GM23338 (cell line): ENCODE data around the gene RABGAP1L. TPM values are rescaled to one million over a fixed set of nuclear protein-coding genes. Genes with fewer than 3 reads are reported as not detected.

Experiments used
- ATAC-seq: fragments of 200-7000 bp; cut with Tn5 transposase; 3 replicates; pipeline ENCODE4 v1.9.1; 2020
- DNase-seq: peaks from one replicate; pipeline ENCODE4 v3.0.0-alpha.2; 2015; ENCODE audit warnings: low spot score
- H2AFZ ChIP-seq: fragments of 200-600 bp; sonication (generic); 2 replicates; pipeline ENCODE4 v1.8.0; 2016; ENCODE audit warnings: antibody characterized with exemption, mild to moderate bottlenecking, moderate library complexity
- H3F3A ChIP-seq: fragments of 200-600 bp; sonication (generic); replicated peaks from 2 replicates; pipeline ENCODE4 v1.8.0; 2017; ENCODE audit warnings: antibody characterized with exemption, mixed run types, low read depth
- H3K27ac ChIP-seq: fragments of 200-600 bp; sonication (generic); 2 replicates; pipeline ENCODE4 v1.6.1; 2016; ENCODE audit warnings: low read depth
- H3K27me3 ChIP-seq: fragments of 200-600 bp; sonication (generic); 2 replicates; pipeline ENCODE4 v1.8.0; 2016; ENCODE audit warnings: mild to moderate bottlenecking, mixed run types, moderate library complexity; ENCODE audit not compliant: insufficient read depth
- H3K36me3 ChIP-seq: fragments of 200-600 bp; sonication (generic); 2 replicates; pipeline ENCODE4 v1.8.0; 2016; ENCODE audit warnings: mild to moderate bottlenecking; ENCODE audit not compliant: insufficient read depth
- H3K4me1 ChIP-seq: fragments of 200-600 bp; sonication (generic); 2 replicates; pipeline ENCODE4 v1.8.0; 2016; ENCODE audit warnings: mild to moderate bottlenecking, moderate library complexity; ENCODE audit not compliant: insufficient read depth
- H3K4me2 ChIP-seq: fragments of 200-600 bp; sonication (generic); 2 replicates; pipeline ENCODE4 v1.7.1; 2017; ENCODE audit warnings: mixed run types
- H3K4me3 ChIP-seq: fragments of 200-600 bp; sonication (generic); 2 replicates; pipeline ENCODE4 v1.6.1; 2016; ENCODE audit warnings: mixed run types
- H3K79me2 ChIP-seq: fragments of 200-600 bp; sonication (generic); replicated peaks from 2 replicates; pipeline ENCODE4 v1.8.0; 2017; ENCODE audit warnings: mild to moderate bottlenecking; ENCODE audit not compliant: insufficient read depth
- H3K9me2 ChIP-seq: fragments of 200-600 bp; sonication (generic); 2 replicates; pipeline ENCODE4 v1.8.0; 2017; ENCODE audit not compliant: insufficient read depth
- H4K20me1 ChIP-seq: fragments of 200-600 bp; sonication (generic); replicated peaks from 2 replicates; pipeline ENCODE4 v1.8.0; 2017; ENCODE audit warnings: mild to moderate bottlenecking; ENCODE audit not compliant: insufficient read depth
- H3K27ac Mint-ChIP-seq: 2 replicates; pipeline ENCODE4 v1.8.0; 2020; ENCODE audit warnings: inconsistent platforms, mild to moderate bottlenecking, moderate library complexity, mixed read lengths
- H3K27me3 Mint-ChIP-seq: 3 replicates; pipeline ENCODE4 v1.8.0; 2022; ENCODE audit warnings: low read depth, mild to moderate bottlenecking, moderate library complexity, mixed read lengths, inconsistent platforms; ENCODE audit not compliant: insufficient read depth, poor library complexity
- H3K36me3 Mint-ChIP-seq: 3 replicates; pipeline ENCODE4 v1.8.0; 2021; ENCODE audit warnings: low read depth, mild to moderate bottlenecking, inconsistent platforms, moderate library complexity, mixed read lengths
- H3K4me1 Mint-ChIP-seq: 3 replicates; pipeline ENCODE4 v1.8.0; 2020; ENCODE audit warnings: mild to moderate bottlenecking, inconsistent platforms, mixed read lengths
- H3K4me3 Mint-ChIP-seq: 3 replicates; pipeline ENCODE4 v1.8.0; 2021; ENCODE audit warnings: moderate library complexity, mild to moderate bottlenecking, inconsistent platforms, mixed read lengths
- H3K9me3 Mint-ChIP-seq: 3 replicates; pipeline ENCODE4 v1.8.0; 2020; ENCODE audit warnings: moderate library complexity, mild to moderate bottlenecking, inconsistent platforms, mixed read lengths
- CTCF ChIP-seq, 2 experiments: fragments of 200-600 bp in 1 of 2; sonication (generic) in 1 of 2; conservative IDR thresholded peaks; 2 replicates each; pipeline versions ENCODE4 v1.5.1 to v1.6.1; 2016 to 2017; ENCODE audit warnings: antibody characterized with exemption in 2 of 2, low read depth in 2 of 2, mild to moderate bottlenecking in 2 of 2, moderate library complexity in 1 of 2
- EZH2 ChIP-seq: fragments of 200-600 bp; sonication (generic); IDR thresholded peaks from one replicate; pipeline ENCODE4 v1.8.0; 2017; ENCODE audit warnings: antibody characterized with exemption, mild to moderate bottlenecking, low read depth; ENCODE audit not compliant: unreplicated experiment
- JUNB ChIP-seq: IDR thresholded peaks from one replicate; pipeline ENCODE4 v1.6.1; 2016; ENCODE audit warnings: antibody characterized with exemption; ENCODE audit not compliant: unreplicated experiment
- NANOG ChIP-seq: IDR thresholded peaks from 2 replicates; pipeline ENCODE4 v1.6.1; 2016; ENCODE audit warnings: antibody characterized with exemption, borderline replicate concordance
- ZNF331 ChIP-seq: fragments of 250-450 bp; sonication (Bioruptor Pico); IDR thresholded peaks from 2 replicates; pipeline ENCODE4 v1.5.0; 2020; ENCODE audit warnings: low read depth, mild to moderate bottlenecking, moderate library complexity
- polyA plus RNA-seq: library from polyadenylated mRNA; unstranded; fragments of >200 nt; fragmentation: Nextera tagmentation; extraction: Ambion mirVana; gene quantifications from 2 replicates; pipeline ENCODE4 v1.2.1, GENCODE V29; 2016
- total RNA-seq: library from RNA; depleted of rRNA; stranded (reverse); fragments of >200 nt; shearing (Covaris generic); gene quantifications from 2 replicates; pipeline ENCODE4 v1.2.3, GENCODE V29; 2014
- TF ChIP-seq, protein P1 (sequence below): fragments of 250-450 bp; sonication (Bioruptor Pico); IDR thresholded peaks from 2 replicates; pipeline ENCODE4 v1.5.0; 2020; ENCODE audit warnings: mild to moderate bottlenecking, moderate library complexity

Gene RABGAP1L
- total and polyA plus RNA-seq, 2 experiments from 2014 or later = 83.2 to 136 TPM

- no peaks in the 10 kb centered on the region for H3F3A ChIP-seq
- no peaks in the 10 kb centered on the region; the same call in 2 of the 3 replicates for H3K9me3 Mint-ChIP-seq
- no peak overlapping the region for H3K4me3 ChIP-seq
- H3K4me1 ChIP-seq = no peaks in the 10 kb centered on the region; the same call in 1 of the 2 replicates
- DNase-seq (no peak), ATAC-seq (no peak)
- no peaks in the 10 kb centered on the region for H4K20me1 ChIP-seq
- no peaks in the 10 kb centered on the region for H3K79me2 ChIP-seq
- H3K36me3 Mint-ChIP-seq = no peaks in the 10 kb centered on the region
- no peak for TF ChIP-seq JUNB
- no peak for TF ChIP-seq CTCF (conservative IDR thresholded peaks at IDR 0.05; ENCODE audit: low read depth in 2 of 2)
- TF ChIP-seq, protein P1, sequence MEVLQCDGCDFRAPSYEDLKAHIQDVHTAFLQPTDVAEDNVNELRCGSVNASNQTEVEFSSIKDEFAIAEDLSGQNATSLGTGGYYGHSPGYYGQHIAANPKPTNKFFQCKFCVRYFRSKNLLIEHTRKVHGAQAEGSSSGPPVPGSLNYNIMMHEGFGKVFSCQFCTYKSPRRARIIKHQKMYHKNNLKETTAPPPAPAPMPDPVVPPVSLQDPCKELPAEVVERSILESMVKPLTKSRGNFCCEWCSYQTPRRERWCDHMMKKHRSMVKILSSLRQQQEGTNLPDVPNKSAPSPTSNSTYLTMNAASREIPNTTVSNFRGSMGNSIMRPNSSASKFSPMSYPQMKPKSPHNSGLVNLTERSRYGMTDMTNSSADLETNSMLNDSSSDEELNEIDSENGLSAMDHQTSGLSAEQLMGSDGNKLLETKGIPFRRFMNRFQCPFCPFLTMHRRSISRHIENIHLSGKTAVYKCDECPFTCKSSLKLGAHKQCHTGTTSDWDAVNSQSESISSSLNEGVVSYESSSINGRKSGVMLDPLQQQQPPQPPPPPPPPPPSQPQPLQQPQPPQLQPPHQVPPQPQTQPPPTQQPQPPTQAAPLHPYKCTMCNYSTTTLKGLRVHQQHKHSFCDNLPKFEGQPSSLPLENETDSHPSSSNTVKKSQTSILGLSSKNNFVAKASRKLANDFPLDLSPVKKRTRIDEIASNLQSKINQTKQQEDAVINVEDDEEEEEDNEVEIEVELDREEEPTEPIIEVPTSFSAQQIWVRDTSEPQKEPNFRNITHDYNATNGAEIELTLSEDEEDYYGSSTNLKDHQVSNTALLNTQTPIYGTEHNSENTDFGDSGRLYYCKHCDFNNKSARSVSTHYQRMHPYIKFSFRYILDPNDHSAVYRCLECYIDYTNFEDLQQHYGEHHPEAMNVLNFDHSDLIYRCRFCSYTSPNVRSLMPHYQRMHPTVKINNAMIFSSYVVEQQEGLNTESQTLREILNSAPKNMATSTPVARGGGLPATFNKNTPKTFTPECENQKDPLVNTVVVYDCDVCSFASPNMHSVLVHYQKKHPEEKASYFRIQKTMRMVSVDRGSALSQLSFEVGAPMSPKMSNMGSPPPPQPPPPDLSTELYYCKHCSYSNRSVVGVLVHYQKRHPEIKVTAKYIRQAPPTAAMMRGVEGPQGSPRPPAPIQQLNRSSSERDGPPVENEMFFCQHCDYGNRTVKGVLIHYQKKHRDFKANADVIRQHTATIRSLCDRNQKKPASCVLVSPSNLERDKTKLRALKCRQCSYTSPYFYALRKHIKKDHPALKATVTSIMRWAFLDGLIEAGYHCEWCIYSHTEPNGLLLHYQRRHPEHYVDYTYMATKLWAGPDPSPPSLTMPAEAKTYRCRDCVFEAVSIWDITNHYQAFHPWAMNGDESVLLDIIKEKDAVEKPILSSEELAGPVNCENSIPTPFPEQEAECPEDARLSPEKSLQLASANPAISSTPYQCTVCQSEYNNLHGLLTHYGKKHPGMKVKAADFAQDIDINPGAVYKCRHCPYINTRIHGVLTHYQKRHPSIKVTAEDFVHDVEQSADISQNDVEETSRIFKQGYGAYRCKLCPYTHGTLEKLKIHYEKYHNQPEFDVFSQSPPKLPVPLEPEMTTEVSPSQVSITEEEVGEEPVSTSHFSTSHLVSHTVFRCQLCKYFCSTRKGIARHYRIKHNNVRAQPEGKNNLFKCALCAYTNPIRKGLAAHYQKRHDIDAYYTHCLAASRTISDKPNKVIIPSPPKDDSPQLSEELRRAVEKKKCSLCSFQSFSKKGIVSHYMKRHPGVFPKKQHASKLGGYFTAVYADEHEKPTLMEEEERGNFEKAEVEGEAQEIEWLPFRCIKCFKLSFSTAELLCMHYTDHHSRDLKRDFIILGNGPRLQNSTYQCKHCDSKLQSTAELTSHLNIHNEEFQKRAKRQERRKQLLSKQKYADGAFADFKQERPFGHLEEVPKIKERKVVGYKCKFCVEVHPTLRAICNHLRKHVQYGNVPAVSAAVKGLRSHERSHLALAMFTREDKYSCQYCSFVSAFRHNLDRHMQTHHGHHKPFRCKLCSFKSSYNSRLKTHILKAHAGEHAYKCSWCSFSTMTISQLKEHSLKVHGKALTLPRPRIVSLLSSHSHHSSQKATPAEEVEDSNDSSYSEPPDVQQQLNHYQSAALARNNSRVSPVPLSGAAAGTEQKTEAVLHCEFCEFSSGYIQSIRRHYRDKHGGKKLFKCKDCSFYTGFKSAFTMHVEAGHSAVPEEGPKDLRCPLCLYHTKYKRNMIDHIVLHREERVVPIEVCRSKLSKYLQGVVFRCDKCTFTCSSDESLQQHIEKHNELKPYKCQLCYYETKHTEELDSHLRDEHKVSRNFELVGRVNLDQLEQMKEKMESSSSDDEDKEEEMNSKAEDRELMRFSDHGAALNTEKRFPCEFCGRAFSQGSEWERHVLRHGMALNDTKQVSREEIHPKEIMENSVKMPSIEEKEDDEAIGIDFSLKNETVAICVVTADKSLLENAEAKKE = no peak
- no peak for TF ChIP-seq EZH2
- no peak for TF ChIP-seq NANOG
- no peak for TF ChIP-seq ZNF331
- H3K36me3 ChIP-seq = no peaks in the 10 kb centered on the region
- no peaks in the 10 kb centered on the region for H3K27me3 Mint-ChIP-seq
- no peaks in the 10 kb centered on the region for H3K27me3 ChIP-seq
- H3K4me1 Mint-ChIP-seq = peaks cover 6% of the 10 kb centered on the region; the same call in 2 of the 3 replicates
- no peaks in the 10 kb centered on the region for H3K9me2 ChIP-seq
- H2AFZ ChIP-seq = no peak overlapping the region
- H3K27ac Mint-ChIP-seq = no peak overlapping the region
- no peak overlapping the region for H3K4me3 Mint-ChIP-seq
- H3K27ac ChIP-seq = no peak overlapping the region
- no peak overlapping the region for H3K4me2 ChIP-seq
These were observed 586.9 kb downstream of the RABGAP1L start for GRCh38 chr1:174746024-174746808.
